ACC112 (cell line): Measurements from ENCODE around the gene ARID3A.

Experiments used
- H2AFZ ChIP-seq: fragments of 200-600 bp; sonication (generic); one replicate; pipeline ENCODE4 v1.6.0; 2017; ENCODE audit warnings: antibody characterized with exemption, low read length; ENCODE audit not compliant: unreplicated experiment
- H3K27ac ChIP-seq: fragments of 200-600 bp; sonication (generic); 2 replicates; pipeline ENCODE4 v1.5.1; 2014; ENCODE audit warnings: low read depth, mild to moderate bottlenecking, antibody characterized with exemption, low read length, moderate library complexity
- H3K27me3 ChIP-seq: fragments of 200-600 bp; sonication (generic); 2 replicates; pipeline ENCODE4 v1.6.1; 2014; ENCODE audit warnings: mild to moderate bottlenecking, antibody characterized with exemption, low read length, moderate library complexity, mixed read lengths; ENCODE audit not compliant: insufficient read depth
- H3K36me3 ChIP-seq: fragments of 200-600 bp; sonication (generic); 2 replicates; pipeline ENCODE4 v1.6.1; 2016; ENCODE audit warnings: mild to moderate bottlenecking, antibody characterized with exemption, low read length, moderate library complexity, mixed read lengths; ENCODE audit not compliant: insufficient read depth
- H3K4me1 ChIP-seq: fragments of 200-600 bp; sonication (generic); one replicate; pipeline ENCODE4 v1.6.1; 2016; ENCODE audit warnings: low read length, mixed read lengths; ENCODE audit not compliant: insufficient read depth, unreplicated experiment, control insufficient read depth
- H3K4me3 ChIP-seq: fragments of 200-600 bp; sonication (generic); 2 replicates; pipeline ENCODE4 v1.5.1; 2014; ENCODE audit warnings: mild to moderate bottlenecking, low read depth, low read length
- H3K79me2 ChIP-seq: fragments of 200-600 bp; sonication (generic); one replicate; pipeline ENCODE4 v1.6.0; 2016; ENCODE audit warnings: low read length; ENCODE audit not compliant: control insufficient read depth, unreplicated experiment, insufficient read depth

ARID3A gene

DNA sequence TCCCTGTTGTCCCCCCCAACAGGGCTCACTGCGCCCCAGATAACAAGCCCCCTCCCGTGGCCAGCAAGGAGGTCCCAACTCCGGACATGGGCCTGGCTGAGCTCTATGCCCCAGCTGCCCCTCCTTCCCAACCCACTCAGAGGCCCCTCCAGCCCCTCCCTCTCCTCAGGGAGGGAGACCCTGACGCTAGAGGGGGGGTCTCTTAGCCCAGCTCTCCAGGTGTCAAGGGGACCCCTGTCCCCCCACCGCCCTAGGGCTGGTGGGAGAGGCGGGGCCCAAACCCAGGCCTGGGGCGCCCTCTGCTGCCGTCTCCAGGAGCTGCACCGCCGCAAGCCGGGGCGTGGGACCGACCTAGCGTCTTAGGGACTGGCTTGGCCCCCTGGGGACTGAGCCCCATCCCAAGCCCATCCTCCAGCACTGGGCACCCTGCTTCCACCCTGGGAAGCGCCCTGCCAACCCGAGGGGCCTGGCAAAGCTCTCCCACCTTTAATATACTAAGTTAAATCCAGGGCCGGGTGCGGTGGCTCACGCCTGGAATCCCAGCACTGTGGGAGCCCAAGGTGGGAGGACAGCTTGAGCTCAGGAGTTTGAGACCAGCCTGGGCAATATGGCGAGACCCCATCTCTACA is 75.8 kb downstream of the ARID3A start:
- Histone ChIP-seq H3K27ac (no peak overlapping the region), H2AFZ (no peak overlapping the region), H3K79me2 (no peaks in the 10 kb centered on the region), H3K4me1 (peaks cover 2% of the 10 kb centered on the region), H3K36me3 (no peaks in the 10 kb centered on the region), H3K27me3 (peaks cover 18% of the 10 kb centered on the region), H3K4me3 (no peak overlapping the region)

DNA sequence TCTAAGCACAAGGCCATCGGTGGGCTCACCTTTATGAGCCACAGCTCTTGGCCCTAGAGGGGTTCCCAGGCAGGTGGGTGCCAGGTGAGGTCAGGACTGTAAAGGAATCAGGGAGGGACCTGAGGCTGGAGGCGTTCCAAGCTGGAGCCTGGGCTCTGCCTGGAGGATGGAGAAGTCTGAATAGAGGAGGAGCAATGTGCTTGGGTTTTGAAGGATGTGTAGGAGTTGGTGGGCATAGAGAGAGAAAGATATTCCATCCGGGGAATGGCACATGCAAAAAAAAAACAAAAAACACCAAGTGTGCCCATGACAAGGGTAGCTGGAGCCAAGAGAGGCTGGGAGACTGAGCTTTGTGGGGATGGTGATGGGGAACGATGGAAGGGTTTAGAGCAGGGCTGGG is 76.8 kb downstream of the ARID3A start:
- Histone ChIP-seq H3K27me3 (peaks cover 18% of the 10 kb centered on the region), H3K4me3 (no peak overlapping the region), H2AFZ (no peak overlapping the region), H3K36me3 (no peaks in the 10 kb centered on the region), H3K27ac (no peak overlapping the region), H3K79me2 (no peaks in the 10 kb centered on the region), H3K4me1 (peaks cover 2% of the 10 kb centered on the region)

DNA sequence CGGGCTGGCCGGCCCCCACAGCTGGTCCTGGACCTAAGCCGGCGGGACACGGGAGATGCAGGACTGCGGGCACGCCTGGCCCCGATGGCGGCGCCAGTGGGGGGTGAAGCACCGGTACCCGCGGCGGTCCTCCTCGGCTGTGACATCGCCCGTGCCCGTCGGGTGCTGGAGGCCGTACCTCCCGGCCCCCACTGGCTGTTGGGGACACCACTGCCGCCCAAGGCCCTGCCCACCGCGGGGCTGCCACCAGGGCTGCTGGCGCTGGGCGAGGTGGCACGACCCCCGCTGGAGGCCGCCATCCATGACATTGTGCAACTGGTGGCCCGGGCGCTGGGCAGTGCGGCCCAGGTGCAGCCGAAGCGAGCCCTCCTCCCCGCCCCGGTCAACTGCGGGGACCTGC is 77.4 kb downstream of the ARID3A start:
- peaks cover 18% of the 10 kb centered on the region for H3K27me3 ChIP-seq
- H3K4me3 ChIP-seq = no peak overlapping the region
- H3K36me3 ChIP-seq = no peaks in the 10 kb centered on the region
- peaks cover 2% of the 10 kb centered on the region for H3K4me1 ChIP-seq
- H3K27ac ChIP-seq = no peak overlapping the region
- no peaks in the 10 kb centered on the region for H3K79me2 ChIP-seq
- no peak overlapping the region for H2AFZ ChIP-seq

DNA sequence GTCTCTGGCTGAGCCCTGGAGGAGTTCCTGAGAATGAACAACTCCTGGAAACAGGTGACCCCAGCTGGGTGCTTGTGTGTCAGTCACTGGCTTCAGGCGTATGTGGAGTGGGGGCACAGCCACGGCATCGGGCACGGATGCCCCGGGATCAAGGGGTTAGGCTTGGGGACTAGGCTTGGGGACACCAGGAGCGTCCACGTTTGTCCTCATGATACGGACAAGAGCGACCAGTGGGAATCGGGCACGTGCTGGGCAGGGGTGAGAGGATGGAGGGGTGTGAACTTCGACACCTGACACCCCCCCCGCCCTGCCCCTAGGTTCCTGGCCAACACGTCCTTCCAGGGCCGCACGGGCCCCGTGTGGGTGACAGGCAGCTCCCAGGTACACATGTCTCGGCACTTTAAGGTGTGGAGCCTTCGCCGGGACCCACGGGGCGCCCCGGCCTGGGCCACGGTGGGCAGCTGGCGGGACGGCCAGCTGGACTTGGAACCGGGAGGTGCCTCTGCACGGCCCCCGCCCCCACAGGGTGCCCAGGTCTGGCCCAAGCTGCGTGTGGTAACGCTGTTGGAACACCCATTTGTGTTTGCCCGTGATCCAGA is 78.5 kb downstream of the ARID3A start:
- Histone ChIP-seq H3K4me1 (peaks cover 2% of the 10 kb centered on the region), H2AFZ (no peak overlapping the region), H3K36me3 (no peaks in the 10 kb centered on the region), H3K27ac (no peak overlapping the region), H3K4me3 (no peak overlapping the region), H3K79me2 (no peaks in the 10 kb centered on the region), H3K27me3 (peaks cover 13% of the 10 kb centered on the region)

DNA sequence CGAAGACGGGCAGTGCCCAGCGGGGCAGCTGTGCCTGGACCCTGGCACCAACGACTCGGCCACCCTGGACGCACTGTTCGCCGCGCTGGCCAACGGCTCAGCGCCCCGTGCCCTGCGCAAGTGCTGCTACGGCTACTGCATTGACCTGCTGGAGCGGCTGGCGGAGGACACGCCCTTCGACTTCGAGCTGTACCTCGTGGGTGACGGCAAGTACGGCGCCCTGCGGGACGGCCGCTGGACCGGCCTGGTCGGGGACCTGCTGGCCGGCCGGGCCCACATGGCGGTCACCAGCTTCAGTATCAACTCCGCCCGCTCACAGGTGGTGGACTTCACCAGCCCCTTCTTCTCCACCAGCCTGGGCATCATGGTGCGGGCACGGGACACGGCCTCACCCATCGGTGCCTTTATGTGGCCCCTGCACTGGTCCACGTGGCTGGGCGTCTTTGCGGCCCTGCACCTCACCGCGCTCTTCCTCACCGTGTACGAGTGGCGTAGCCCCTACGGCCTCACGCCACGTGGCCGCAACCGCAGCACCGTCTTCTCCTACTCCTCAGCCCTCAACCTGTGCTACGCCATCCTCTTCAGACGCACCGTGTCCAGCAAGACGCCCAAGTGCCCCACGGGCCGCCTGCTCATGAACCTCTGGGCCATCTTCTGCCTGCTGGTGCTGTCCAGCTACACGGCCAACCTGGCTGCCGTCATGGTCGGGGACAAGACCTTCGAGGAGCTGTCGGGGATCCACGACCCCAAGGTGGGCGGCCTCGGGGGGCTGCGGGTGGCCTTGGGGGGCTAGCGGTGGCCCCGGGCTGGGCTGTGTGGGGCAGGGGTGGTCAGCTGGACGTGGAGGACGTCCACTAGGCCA is 79.2 kb downstream of the ARID3A start:
- Histone ChIP-seq H3K36me3 (no peaks in the 10 kb centered on the region), H3K4me1 (peaks cover 2% of the 10 kb centered on the region), H2AFZ (no peak overlapping the region)

DNA sequence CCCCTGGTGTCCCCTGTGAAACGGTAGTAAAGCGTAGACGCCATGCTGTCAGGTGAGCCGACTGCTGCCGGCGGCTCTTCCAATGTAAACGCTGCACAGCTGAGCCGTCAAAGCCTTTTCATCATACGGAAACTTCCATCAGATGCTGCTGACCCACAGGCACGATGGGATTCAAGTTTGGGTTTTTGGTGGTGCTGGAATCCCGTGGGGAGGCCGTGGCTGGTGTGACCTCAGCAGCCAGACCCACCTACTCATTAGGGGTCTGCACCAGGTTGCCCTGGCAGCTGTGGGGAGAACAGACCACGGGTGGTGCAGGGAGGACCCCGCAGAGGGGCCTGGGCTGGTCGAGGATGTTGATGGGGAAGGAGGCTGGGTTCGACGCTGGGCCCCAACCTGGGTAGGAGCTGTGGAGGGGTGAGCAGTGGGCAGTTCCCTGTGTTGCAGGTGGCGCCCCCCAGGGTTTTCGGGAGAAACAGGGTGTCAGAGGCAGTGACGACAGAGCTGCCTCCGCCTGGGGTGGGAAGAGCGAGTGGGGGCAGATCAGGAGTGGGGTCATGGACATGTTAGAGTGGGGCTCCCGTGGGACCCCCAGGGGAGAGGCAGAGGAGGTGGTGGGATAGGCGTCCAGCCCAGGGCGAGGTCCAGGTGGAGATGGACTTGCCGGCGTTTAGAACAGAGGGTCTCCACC is 81.0 kb downstream of the ARID3A start:
- Histone ChIP-seq H3K36me3 (no peaks in the 10 kb centered on the region), H3K4me3 (no peak overlapping the region), H3K79me2 (no peaks in the 10 kb centered on the region), H3K27me3 (no peaks in the 10 kb centered on the region), H2AFZ (no peak overlapping the region), H3K4me1 (no peaks in the 10 kb centered on the region), H3K27ac (no peak overlapping the region)

More for the DNA sequence above, 79.2 kb downstream of the ARID3A start:
- Histone ChIP-seq H3K27ac (no peak overlapping the region), H3K4me3 (no peak overlapping the region), H3K79me2 (no peaks in the 10 kb centered on the region), H3K27me3 (peaks cover 10% of the 10 kb centered on the region)

DNA sequence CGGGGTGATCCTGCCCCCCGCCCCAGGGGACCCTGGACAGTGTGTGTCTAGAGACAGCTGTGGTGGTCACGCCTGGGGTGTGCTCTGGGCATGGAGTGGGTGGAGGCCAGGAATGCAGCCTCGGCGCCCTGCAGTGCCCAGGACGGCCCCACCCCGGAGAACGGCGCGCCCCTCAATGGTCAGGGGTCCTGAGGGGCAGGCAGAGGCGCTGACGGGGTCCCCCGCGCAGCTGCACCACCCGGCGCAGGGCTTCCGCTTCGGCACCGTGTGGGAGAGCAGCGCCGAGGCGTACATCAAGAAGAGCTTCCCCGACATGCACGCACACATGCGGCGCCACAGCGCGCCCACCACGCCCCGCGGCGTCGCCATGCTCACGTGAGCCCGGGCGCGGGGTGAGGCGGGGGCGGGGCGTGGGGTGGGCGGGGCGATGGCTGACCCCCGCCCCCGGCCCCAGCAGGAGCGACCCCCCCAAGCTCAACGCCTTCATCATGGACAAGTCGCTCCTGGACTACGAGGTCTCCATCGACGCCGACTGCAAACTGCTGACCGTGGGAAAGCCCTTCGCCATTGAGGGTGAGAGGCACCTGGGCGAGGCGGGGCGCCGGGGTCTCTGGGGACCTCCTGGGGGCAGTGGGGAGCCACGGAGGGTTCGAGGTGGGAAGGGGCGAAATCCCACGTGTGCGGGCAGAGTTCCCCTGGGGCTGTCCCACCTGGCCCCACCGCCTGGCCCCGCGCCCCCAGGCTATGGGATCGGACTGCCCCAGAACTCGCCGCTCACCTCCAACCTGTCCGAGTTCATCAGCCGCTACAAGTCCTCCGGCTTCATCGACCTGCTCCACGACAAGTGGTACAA is 81.8 kb downstream of the ARID3A start:
- H3K27ac ChIP-seq = no peak overlapping the region
- H3K27me3 ChIP-seq = no peaks in the 10 kb centered on the region
- no peaks in the 10 kb centered on the region for H3K36me3 ChIP-seq
- no peaks in the 10 kb centered on the region for H3K4me1 ChIP-seq
- H3K4me3 ChIP-seq = no peak overlapping the region
- H2AFZ ChIP-seq = no peak overlapping the region
- H3K79me2 ChIP-seq = no peaks in the 10 kb centered on the region

DNA sequence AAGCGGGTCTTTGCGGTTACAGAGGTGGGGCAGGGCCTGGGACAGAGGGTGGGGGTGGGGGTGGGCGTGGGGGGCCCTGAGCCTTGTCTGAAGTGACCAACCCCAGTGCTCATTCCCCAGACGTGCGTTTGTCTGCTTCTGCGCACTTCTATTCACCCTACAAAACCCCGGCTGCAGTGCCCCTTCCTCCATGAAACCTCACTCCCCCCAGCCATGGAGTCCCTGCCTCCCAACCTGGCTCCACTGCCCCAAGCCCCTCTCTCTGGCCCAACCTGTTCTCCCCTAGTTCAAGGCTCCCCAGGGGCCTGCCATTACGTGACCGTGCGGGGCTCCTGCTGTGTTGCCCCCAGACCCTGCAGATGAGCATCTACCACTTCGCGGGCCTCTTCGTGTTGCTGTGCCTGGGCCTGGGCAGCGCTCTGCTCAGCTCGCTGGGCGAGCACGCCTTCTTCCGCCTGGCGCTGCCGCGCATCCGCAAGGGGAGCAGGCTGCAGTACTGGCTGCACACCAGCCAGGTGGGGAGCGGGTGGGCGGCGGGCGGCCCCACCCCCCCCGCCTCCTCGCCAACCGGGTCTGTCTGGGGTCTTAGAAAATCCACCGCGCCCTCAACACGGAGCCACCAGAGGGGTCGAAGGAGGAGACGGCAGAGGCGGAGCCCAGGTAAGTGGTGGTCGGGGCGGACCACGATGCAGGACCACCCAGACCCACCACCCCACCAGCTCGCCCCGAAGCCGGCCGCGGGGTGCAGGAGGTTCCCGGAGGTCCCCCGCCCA is 82.6 kb downstream of the ARID3A start:
- H3K4me3 ChIP-seq = no peak overlapping the region
- no peaks in the 10 kb centered on the region for H3K4me1 ChIP-seq
- no peak overlapping the region for H2AFZ ChIP-seq
- no peaks in the 10 kb centered on the region for H3K27me3 ChIP-seq
- no peak overlapping the region for H3K27ac ChIP-seq
- H3K79me2 ChIP-seq = peaks cover 1% of the 10 kb centered on the region
- no peaks in the 10 kb centered on the region for H3K36me3 ChIP-seq

DNA sequence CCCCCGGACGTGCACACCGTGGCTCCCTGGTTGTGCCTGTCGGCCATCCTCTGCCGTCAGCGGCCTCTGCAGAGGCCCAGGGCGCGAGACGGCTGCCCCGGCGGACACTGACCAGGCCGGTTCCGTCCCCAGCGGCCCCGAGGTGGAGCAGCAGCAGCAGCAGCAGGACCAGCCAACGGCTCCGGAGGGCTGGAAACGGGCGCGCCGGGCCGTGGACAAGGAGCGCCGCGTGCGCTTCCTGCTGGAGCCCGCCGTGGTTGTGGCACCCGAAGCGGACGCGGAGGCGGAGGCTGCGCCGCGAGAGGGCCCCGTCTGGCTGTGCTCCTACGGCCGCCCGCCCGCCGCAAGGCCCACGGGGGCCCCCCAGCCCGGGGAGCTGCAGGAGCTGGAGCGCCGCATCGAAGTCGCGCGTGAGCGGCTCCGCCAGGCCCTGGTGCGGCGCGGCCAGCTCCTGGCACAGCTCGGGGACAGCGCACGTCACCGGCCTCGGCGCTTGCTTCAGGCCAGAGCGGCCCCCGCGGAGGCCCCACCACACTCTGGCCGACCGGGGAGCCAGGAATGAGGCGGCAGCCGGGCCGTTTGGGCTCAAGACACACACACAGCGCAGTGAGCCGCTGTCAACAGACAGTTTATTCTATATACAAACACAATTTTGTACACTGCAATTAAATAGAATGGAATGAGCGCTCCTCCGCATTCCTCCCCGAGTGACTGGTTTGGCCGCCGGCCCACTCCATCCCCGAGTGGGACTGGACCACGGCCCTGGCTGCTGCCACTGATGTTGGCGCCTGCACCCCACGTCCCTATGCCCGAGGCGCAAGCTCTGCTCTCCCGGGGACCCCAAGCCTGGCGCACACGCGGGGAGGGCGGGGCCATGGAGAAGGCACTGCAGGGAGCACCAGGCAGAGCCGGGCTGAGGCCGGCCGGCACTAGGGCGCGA is 83.5 kb downstream of the ARID3A start:
- no peak overlapping the region for H3K4me3 ChIP-seq
- no peak overlapping the region for H3K27ac ChIP-seq
- no peaks in the 10 kb centered on the region for H3K36me3 ChIP-seq
- no peaks in the 10 kb centered on the region for H3K27me3 ChIP-seq
- H3K79me2 ChIP-seq = peaks cover 9% of the 10 kb centered on the region
- H2AFZ ChIP-seq = no peak overlapping the region
- no peaks in the 10 kb centered on the region for H3K4me1 ChIP-seq
